Measurements from ENCODE around the gene SMG9. TPM values are rescaled to one million over a fixed set of nuclear protein-coding genes. Genes with fewer than 3 reads are reported as not detected.

SMG9 gene, protein sequence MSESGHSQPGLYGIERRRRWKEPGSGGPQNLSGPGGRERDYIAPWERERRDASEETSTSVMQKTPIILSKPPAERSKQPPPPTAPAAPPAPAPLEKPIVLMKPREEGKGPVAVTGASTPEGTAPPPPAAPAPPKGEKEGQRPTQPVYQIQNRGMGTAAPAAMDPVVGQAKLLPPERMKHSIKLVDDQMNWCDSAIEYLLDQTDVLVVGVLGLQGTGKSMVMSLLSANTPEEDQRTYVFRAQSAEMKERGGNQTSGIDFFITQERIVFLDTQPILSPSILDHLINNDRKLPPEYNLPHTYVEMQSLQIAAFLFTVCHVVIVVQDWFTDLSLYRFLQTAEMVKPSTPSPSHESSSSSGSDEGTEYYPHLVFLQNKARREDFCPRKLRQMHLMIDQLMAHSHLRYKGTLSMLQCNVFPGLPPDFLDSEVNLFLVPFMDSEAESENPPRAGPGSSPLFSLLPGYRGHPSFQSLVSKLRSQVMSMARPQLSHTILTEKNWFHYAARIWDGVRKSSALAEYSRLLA
- 77.2 and 82.8 TPM in 2 replicates for total RNA-seq

DNA sequence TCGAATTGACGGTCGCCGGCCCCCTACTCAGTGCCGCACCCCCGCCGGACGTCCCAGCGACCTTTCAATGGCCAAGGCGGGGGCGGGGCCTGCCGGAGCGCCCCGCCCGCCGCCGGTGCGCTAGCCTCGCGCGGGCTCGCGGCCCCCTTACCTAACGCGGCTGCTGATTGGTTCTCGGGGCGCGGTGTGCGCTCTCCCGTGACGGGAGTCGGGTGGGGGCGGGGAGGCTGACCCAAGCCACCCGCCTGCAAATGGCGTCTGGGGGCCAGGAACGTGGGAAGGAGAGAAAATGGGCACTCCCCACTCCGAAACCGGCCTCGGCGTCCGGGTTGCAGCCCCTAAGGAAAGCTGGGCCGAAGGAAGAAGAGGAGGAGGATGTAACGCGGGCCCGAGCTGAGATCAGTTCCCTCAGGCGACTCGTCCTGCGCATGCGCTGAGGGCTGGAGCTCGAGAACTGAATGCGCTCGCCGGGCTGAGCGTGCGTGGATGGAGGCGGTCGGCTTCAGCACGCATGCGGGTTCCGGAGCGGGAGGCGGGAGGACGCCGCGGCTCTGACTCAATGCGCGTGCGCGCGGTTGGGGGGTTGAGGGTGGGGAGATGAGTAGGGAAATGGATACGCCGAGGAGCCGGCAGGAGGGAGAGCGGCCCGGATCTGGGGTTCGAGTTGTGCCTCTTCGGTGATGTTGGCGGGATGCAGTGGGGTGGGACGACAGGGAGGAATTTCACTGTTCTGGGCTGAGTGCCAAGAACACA, at the start of gene SMG9:
Gene SMG9, minus strand, starts transcription at position 460 of the 753 bp plus-strand sequence. CDS start 4,221 bp downstream, outside the sequence.
- intact Hi-C loops (cut with micrococcal nuclease): loop anchor here (1.0 to 10.0 kb wide), 16 partner anchors 9 to 1140 kb away; partner anchors contain the start of genes IRGQ, PHLDB3, PINLYP and TOMM40

DNA sequence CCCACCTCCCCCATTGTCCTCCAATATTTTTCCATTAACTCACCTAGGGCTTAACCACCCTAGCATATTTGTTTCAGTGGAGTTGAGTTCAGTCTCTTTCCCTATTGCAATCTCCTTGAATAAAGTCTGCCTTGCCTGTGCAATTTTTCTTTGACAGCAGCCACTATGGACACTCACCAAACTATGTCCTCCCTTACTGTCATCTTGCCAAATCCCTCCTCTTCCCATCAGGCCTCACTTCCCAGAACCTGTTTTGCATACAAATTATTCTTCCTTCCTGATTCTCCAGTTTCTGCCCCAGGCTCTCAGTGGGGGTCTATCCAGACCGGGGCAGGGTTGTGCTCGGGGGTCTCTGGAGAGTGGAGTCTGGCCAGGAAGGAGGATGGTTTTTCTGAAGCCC, 49.7 kb upstream of the SMG9 start:
- intact Hi-C loops (cut with micrococcal nuclease): no loop called here

DNA sequence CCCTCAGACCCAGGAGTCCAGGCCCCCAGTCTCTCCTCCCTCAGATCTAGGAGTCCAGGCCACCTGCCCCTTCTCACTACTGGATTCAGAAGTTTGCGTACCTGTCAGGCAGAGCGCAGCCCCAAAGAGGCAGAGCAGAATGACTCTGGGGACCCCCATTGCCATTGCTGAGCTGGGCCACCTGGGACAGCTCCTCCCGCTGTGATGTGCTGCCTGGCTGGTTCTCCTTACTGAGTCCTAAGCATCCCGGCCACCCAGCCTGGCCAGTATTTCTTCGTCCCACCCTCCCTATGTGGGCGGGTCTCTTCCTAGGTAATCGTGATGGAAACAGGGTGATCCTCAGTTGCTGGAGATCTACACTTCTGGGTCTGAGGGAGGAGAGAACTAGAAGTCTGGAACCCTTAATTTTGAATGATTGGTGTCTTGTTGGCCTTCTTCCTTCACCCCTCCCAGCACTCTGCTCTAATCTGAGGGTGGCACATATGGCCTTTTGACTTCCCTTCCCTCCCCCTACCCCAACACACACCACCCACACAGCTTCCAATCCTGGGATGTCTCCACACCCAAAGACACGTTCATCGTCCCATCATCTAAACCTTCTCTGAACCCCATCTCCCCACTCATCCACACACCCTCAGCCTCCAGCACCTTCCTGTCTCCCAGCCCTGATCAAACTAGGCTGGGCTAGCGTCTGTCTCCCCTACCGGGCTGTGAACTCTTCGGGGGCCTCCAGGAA, 47.6 kb upstream of the SMG9 start, which contains the start of gene LYPD5:
Gene LYPD5, minus strand, starts transcription at position 232 of the 736 bp plus-strand sequence. Its CDS starts 67 bp downstream, at position 165.
- intact Hi-C loops (cut with micrococcal nuclease): no loop called here

DNA sequence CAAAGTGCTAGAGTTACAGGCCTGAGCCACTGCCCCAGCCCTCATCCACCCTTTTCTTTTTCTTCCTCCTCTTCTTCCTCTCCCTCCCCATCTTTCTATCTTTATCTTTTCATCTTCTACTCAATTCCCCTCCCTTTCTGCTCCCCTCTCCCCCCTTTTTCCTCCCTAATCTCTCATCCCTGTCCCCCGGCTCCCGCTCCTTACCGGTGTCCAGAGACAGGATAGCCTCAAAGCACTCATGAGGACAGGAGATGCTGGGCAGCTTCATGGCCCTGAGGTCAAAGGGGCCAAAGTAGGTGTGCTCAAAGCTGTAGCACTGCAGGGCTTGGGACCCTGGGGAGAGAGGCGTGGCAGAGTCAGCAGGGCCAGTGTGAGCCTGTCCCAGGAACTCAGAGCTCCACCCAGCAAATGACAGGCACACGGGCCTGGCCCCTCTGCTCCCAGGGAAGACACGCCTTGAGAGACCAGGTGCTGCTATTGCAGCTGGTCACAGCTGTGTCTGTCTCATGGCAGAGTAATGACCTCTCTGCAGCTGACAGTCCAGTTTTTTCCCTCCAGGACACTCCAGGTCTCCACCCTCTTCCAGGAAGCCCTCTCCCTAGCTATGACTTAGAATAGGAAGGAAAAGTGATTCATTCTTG, 44.9 kb upstream of the SMG9 start:
- intact Hi-C loops (cut with micrococcal nuclease): no loop called here

DNA sequence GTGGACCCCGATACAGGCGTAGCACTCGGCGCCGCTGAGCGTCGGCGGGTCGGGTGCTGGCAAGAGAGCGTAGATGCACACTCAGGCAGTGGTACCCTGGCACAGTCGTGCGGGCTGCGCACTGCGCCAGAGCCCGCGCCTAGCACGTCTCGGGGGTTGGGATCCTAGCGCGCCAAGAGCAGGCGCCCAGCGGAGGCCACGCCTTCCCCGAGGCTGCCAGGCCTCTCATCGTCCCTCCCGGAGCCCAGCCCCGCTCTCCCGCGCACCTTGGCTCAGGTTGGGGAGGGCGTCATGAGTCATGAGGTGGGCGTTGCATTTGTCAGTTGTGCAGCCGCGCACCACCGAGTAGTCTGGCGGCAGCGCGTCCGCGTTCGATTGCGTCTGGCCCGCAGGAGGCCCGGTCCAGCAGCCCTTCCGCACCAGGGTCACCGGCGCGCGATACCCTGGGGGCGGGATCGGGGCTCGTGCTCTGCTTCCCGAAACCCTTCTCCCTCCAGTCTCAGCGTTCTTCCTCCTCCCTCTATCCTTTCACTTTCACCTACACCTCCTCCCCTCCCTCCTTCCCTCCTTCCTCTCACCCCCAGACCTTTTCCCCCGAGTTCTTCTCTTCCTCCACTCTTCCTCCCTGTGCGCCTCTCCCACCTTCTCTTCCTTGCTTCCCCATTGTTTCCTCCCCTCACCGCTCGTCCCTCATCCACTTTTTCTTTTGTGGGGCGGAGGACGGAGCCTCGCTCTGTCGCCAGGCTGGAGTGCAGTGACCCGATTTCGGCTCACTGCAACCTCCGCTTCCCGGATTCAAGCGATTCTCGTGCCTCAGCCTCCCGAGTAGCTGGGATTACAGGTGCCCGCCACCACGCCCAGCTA, 44.0 kb upstream of the SMG9 start:
- intact Hi-C loops (cut with micrococcal nuclease): loop anchor here (1.0 kb wide), 1 partner anchor 12 kb away; no protein-coding TSS in a partner anchor

DNA sequence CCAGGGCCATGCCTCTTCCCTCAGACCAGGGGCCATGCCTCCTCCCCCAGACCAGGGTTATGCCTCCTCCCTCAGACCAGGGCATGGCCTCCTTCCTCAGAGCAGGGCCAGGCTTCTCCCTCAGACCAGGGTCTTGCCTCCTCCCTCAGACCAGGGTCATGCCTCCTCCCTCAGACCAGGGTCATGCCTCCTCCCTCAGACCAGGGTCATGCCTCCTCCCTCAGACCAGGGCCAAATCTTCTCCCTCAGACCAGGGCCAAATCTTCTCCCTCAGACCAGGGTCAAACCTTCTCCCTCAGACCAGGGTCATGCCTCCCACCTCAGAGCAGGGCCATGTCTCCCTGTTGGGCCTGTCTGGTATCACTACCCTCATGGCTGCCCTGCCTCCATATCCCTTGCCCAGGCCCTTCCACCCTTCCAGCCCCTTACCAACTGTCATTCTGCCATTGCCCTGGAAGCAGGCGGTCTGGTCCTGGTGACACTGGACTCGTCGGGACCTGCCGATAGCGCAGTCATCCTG, 43.3 kb upstream of the SMG9 start:
- intact Hi-C loops (cut with micrococcal nuclease): loop anchor here (1.0 kb wide), 1 partner anchor 12 kb away; no protein-coding TSS in a partner anchor

DNA sequence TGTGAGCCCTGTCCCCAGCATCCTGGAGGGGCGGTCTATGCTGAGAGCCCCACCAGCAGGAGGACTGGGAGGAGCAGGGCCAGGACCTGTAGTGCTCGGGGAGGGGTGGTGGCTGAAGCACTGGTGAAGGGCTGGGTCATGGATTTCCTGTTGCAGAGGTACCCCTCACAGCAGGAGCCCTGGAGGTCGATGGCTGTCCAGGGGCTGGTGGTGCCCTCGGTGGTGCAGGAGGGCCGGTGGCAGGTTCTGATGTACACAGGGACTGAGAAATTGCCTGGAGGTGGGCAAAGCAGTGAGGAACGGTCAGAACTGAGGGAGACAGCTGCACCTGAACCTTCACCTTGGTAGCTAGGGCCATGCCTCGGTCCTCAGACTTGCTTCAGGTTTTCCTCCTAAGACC, 42.8 kb upstream of the SMG9 start:
- intact Hi-C loops (cut with micrococcal nuclease): no loop called here

DNA sequence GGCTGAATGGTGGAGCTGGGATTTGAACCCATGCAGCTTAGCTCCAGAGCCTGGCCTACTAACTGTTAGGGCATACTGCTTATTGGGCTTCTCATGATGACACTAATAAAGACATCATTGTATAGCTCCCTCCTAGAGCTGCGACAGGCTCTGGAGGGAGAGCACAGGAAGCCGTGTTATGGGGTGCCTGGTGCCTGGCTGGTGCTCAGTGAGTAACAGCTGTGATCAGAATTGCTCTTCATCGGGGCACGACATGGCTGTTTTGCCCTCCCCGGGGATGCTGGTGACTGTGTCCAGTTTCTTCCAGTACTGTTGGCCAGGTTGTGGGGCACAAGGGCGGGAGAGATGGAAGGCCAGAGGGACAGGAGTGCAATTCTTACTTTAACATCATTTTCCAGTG, 42.4 kb upstream of the SMG9 start:
- intact Hi-C loops (cut with micrococcal nuclease): no loop called here

DNA sequence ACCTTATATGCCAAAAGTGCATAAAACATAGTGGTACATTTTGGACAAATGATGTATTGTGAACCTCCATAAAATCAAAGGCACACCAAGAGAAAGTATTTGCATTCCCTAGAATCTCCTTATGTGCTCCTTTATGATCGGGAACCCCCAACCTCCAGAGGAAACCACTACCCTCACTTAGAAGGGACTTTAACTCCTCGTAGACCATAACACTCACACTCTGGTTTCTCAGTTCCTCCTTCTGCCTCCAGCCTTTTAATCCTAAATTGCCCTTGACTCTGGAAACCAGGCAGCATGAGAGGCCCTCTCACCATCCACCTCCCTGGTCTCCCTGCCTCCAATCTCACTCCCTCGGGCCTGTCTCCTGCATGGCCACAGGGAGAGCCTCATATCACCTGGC, 35.8 kb upstream of the SMG9 start:
- intact Hi-C loops (cut with micrococcal nuclease): no loop called here

DNA sequence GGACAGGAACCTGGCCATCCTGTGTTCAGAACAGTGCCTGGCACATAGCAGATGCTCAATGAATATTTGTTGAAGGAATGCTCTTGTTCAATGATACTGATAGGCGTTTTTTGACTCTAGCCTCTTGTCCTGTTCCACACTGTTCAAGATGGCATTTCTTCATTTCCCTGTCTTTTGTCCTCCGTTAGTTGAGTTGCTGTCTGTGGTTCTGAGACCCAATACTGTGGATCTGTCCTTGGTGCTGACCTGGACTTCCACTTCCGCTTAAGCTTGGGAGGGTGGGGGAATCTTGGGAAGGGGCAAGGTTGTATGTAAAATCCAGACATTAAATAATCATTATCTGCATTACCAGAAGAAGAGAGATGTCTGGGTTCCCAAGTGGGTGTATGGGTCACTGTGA, 34.3 kb upstream of the SMG9 start:
- intact Hi-C loops (cut with micrococcal nuclease): loop anchor here (10.0 kb wide), 2 partner anchors 254 to 354 kb away; partner anchors contain the start of gene ZNF575

DNA sequence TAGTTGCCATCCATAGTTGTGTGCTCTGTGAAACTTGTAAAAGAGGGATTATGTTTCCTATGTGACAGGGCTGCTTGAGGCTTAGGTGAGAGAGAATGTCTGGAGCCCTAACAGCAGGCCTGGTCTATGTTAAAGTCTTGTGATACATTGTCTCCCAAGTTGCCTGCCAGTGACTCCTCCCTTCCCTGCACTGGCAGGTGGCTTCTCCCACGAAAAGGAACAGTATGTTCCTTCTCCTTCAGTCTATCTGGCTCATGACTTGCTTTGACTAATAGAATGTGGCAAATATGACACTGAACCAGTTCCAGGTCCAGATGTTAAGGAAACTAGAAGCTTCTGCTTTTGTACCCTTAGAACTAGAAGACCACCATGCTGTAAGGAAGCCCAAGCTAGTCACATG, 31.9 kb upstream of the SMG9 start:
- intact Hi-C loops (cut with micrococcal nuclease): loop anchor here (10.0 kb wide), 2 partner anchors 252 to 352 kb away; partner anchors contain the start of gene ZNF575

DNA sequence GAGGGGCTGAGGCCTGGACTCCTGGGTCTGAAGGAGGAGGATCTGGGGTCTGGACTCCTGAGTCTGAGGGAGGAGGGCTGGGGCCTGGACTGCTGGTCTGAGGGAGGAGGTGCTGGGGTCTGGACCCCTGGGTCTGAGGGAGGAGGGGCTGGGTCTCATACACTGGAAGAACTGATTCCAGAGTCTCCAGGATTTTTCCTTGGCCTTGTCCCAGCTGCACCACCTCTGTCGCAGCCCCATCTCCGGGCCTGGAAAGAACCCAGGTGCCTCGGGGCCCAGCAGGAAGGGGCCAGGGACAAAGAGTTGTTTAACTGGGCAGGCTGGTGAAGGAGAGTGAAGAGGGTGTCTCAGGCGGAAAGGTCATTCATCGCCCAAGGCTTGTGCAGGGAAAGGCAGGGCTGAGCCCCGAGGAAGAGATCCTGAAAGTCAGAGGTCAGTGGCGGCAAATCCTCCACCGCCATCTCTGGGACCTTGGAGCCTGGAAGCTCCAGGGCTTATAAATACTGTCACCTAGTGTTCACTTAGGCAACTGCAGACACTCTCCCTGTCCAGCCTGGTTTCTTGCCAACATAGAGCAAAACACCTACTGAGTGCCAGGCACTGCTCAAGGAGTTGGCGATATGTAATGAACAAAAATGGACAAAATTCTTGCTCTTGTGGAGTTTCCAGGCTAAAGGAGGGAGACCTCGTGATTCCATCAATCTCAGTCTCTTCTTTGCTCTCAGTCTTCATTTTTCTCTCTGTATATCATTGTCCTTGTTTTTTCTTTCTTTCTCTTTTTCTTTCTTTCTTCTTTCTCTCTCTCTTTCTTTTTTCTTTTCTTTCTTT, 30.4 kb upstream of the SMG9 start:
- intact Hi-C loops (cut with micrococcal nuclease): loop anchor here (1.0 to 10.0 kb wide), 8 partner anchors 20 to 350 kb away; partner anchors contain the start of genes IRGQ, ZNF575 and ZNF576

DNA sequence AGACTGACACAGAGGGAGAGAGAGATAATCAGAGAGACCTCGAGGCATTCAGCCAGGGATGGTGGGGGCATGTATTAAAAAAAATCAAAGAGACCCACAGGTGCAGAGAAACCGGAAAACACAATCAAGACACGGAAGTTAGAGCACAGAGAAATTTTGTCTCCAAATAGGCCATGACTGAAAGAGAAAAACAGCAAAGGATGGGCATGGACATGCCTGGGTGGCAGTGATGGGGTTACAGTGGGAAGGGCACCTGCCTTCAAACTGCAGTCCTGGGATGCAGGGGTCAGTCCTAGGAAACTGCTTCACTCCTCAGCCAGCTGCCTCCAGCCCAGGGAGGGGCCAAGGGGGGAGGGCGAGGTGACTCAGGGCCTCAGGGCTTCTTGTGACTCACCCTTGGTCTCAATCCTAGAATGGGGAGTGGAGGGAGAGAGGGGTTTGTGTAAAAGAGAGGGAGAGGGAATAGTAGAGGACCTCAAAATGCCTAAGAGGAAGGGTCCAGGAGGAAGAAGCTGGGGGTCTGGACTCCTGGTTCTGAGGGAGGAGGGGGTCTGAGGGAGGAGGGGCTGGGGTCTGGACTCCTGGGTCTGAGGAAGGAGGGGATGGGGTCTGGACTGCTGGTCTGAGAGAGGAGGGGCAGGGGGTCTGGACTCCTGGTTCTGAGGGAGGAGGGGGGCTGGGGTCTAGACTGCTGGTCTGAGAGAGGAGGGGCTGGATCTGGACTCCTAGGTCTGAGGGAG, 29.6 kb upstream of the SMG9 start:
- intact Hi-C loops (cut with micrococcal nuclease): loop anchor here (2.0 to 10.0 kb wide), 4 partner anchors 188 to 350 kb away; partner anchors contain the start of genes IRGQ, ZNF575 and ZNF576

DNA sequence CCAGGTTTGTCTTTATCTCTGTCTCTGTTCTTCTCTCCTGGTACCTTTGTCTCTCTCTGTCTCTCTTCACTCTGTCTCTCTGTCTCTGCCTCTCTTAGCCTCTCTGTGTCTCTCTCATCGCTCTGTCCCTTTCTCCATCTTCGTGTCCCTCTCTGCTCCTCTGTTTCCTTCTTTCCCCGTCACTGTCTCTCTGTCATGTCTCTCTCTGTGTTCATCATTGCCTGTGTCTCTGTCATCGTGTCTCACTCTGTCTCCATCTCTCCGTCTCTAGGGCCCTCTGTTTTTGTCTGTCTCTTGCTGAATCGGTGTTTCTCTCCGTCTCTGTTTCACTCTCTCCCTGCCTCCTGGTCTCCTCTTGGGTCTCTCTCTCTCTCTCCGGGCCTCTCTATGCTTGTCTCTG, 28.9 kb upstream of the SMG9 start:
- intact Hi-C loops (cut with micrococcal nuclease): loop anchor here (2.0 to 10.0 kb wide), 4 partner anchors 187 to 349 kb away; partner anchors contain the start of genes IRGQ, ZNF575 and ZNF576

DNA sequence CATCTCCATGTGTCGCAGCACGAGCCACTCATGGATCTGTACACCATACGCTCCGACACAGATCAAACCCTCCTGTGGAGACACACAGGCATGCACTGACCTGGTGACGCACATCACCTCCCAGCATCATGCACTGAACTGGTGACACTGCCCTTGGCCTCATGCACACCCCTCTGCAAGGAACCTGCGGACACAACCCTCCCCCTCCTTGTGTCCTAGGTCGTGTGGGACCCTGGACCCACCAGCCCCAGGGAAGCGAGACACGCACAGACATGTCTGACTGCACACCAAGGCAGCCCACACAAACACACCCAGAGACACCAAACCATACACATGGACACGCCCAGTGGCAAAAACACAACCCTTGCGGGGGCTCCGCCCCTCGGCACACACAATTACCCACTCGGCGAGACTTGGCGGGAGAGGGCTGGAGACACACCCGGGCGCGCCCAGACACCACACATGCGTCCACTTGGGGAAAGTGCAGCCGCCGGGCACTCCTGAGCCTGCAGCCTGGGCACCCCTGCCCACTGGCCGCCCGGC, 28.0 kb upstream of the SMG9 start:
- intact Hi-C loops (cut with micrococcal nuclease): loop anchor here (5.0 to 10.0 kb wide), 3 partner anchors 248 to 348 kb away; partner anchors contain the start of gene ZNF575

DNA sequence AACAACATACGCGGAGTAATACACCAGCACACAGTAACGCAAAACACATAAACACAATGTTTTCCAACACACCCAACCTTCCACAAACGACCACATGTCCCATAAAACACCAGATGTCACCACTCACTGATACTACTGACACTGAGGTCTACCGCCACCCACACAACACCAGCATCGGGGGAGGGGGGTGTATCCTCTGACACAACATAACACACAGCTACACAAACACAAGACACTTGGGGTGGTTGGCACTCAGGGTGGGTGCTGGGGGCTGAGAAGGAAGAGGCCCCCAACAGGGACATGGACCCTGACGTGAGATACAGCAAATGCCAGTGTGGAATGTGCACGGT, 27.5 kb upstream of the SMG9 start:
- intact Hi-C loops (cut with micrococcal nuclease): loop anchor here (5.0 to 10.0 kb wide), 3 partner anchors 247 to 347 kb away; partner anchors contain the start of gene ZNF575
